Measurements from ENCODE around the gene EYA3.

Gene EYA3

GRCh38 chr1:28071813-28072212, 16.6 kb downstream of the EYA3 start:
- no peak for DNase-seq (ENCODE audit: low read depth, low spot score)

GRCh38 chr1:28070725-28071593, 17.5 kb downstream of the EYA3 start:
- DNase-seq (ENCODE audit: low read depth, low spot score): no peak

- DNase-seq (ENCODE audit: low read depth, low spot score): peak; percentile 8
Measured at GRCh38 chr1:28067523-28068090, 20.8 kb downstream of the EYA3 start.

- no peak for DNase-seq (ENCODE audit: low read depth, low spot score)
Measured at GRCh38 chr1:28066393-28067154, 21.8 kb downstream of the EYA3 start.

GRCh38 chr1:28064064-28064463, 24.3 kb downstream of the EYA3 start:
- no peak for DNase-seq (ENCODE audit: low read depth, low spot score)

GRCh38 chr1:28062806-28063205, 25.6 kb downstream of the EYA3 start:
- DNase-seq (ENCODE audit: low read depth, low spot score): no peak

GRCh38 chr1:28058971-28059878, 29.2 kb downstream of the EYA3 start:
- no peak for DNase-seq (ENCODE audit: low read depth, low spot score)

- DNase-seq (ENCODE audit: low read depth, low spot score): no peak
Measured at GRCh38 chr1:28058168-28058567, 30.2 kb downstream of the EYA3 start.

- DNase-seq (ENCODE audit: low read depth, low spot score): no peak
Measured at GRCh38 chr1:28056129-28056925, 32.1 kb downstream of the EYA3 start.

- no peak for DNase-seq (ENCODE audit: low read depth, low spot score)
Measured at GRCh38 chr1:28050776-28051175, 37.6 kb downstream of the EYA3 start.

GRCh38 chr1:28046716-28047115, 41.7 kb downstream of the EYA3 start:
- DNase-seq (ENCODE audit: low read depth, low spot score): no peak

- DNase-seq (ENCODE audit: low read depth, low spot score): no peak
Measured at GRCh38 chr1:28045777-28046176, 42.6 kb downstream of the EYA3 start.

GRCh38 chr1:28044399-28044798, 44.0 kb downstream of the EYA3 start:
- DNase-seq (ENCODE audit: low read depth, low spot score): no peak

GRCh38 chr1:28039341-28039740, 49.1 kb downstream of the EYA3 start:
- DNase-seq (ENCODE audit: low read depth, low spot score): no peak

- no peak for DNase-seq (ENCODE audit: low read depth, low spot score)
Measured at GRCh38 chr1:28037946-28038345, 50.5 kb downstream of the EYA3 start.

- no peak for DNase-seq (ENCODE audit: low read depth, low spot score)
Measured at GRCh38 chr1:28037206-28037605, 51.2 kb downstream of the EYA3 start.

- DNase-seq (ENCODE audit: low read depth, low spot score): no peak
Measured at GRCh38 chr1:28036431-28036830, 52.0 kb downstream of the EYA3 start.

GRCh38 chr1:28035420-28035819, 53.0 kb downstream of the EYA3 start:
- DNase-seq (ENCODE audit: low read depth, low spot score): no peak

- no peak for DNase-seq (ENCODE audit: low read depth, low spot score)
Measured at GRCh38 chr1:28032281-28032680, 56.1 kb downstream of the EYA3 start.

GRCh38 chr1:28031173-28031572, 57.2 kb downstream of the EYA3 start:
- DNase-seq (ENCODE audit: low read depth, low spot score): no peak

Data from astrocyte of the hippocampus (primary cell).